Adrenal gland (tissue), 12 donors: ENCODE measurements around the gene LRCH1. TPM values are rescaled to one million over a fixed set of nuclear protein-coding genes. Genes with fewer than 3 reads are reported as not detected.

Experiments
- DNase-seq, 7 donors: peaks; one replicate each; pipeline ENCODE4 v3.0.0-alpha.2; 2019 to 2020
- H3K27ac ChIP-seq, 5 donors: fragments of 200-600 bp; sonication (generic) in 4 of 5; 1 replicate in 3 of 5; 2 replicates in 2 of 5; pipeline versions ENCODE4 v1.5.1 to v1.8.0; 2016 to 2020; ENCODE audit warnings: mild to moderate bottlenecking in 1 of 5
- H3K27me3 ChIP-seq: fragments of 200-600 bp; 2 replicates; pipeline ENCODE4 v1.8.0; 2021
- H3K36me3 ChIP-seq, 2 donors: fragments of 200-600 bp; replicated peaks in 1 of 2; 1 replicate in 1 of 2; 2 replicates in 1 of 2; pipeline versions ENCODE4 v1.5.1 to v1.8.0; 2018 to 2022
- H3K4me1 ChIP-seq, 2 donors: fragments of 200-600 bp; replicated peaks in 1 of 2; 1 replicate in 1 of 2; 2 replicates in 1 of 2; pipeline versions ENCODE4 v1.5.1 to v1.8.0; 2018 to 2021
- H3K4me3 ChIP-seq, 4 donors: fragments of 200-600 bp; sonication (generic) in 3 of 4; one replicate each; pipeline ENCODE4 v1.5.1; 2016 to 2018
- H3K9me3 ChIP-seq, 3 donors: fragments of 200-600 bp; sonication (generic) in 1 of 3; replicated peaks in 1 of 3; 1 replicate in 2 of 3; 2 replicates in 1 of 3; pipeline versions ENCODE4 v1.5.1 to v1.8.0; 2016 to 2021
- CTCF ChIP-seq, 6 experiments: fragments of 450-650 bp in 4 of 6; fragments of 200-600 bp in 2 of 6; sonication (generic) in 1 of 6; IDR thresholded peaks; 1 replicate in 5 of 6; 2 replicates in 1 of 6; pipeline versions ENCODE4 v1.5.1 to v1.8.0; 2016 to 2021; ENCODE audit warnings: antibody characterized with exemption in 6 of 6, mild to moderate bottlenecking in 2 of 6, moderate library complexity in 1 of 6
- POLR2A ChIP-seq, 2 donors: fragments of 450-650 bp; IDR thresholded peaks; one replicate each; pipeline ENCODE4 v1.6.1; 2017; ENCODE audit warnings: antibody characterized with exemption in 2 of 2, mild to moderate bottlenecking in 2 of 2, moderate library complexity in 1 of 2
- WGBS, 4 donors: extraction: QIAGEN DNeasy Blood & Tissue Kit in 2 of 4; methylation state at CpG; one replicate each; pipeline versions ENCODE4 v1.1.5 to v1.1.7; 2013 to 2017; 5-methylcytosine and 5-hydroxymethylcytosine counted together
- intact Hi-C, 2 donors: fragments of 100-400 bp; cut with DNase I; formaldehyde crosslinking; loops; one replicate each; pipeline versions ENCODE4 v1.14.1 to v1.15.0; 2022 to 2023
- polyA plus RNA-seq, 3 donors: library from polyadenylated mRNA; stranded (reverse); fragments of 200-250 nt in 2 of 3; fragments of 350-450 nt in 1 of 3; fragmentation: Illumina TruSeq in 1 of 3; extraction: RNeasy Lipid Tissue Mini Kit (QIAGEN cat#74804) in 1 of 3; gene quantifications; one replicate each; pipeline ENCODE4 v1.2.3, GENCODE V29; 2013 to 2014
- total RNA-seq, 9 donors: library from RNA; depleted of rRNA in 4 of 9; stranded (reverse); fragments of >200 nt in 4 of 9; fragments of 120-200 nt in 1 of 9; fragmentation: NEBNext Ultra II Directional in 1 of 9; extraction: Animal tissue kit (Norgen Biotek cat#: 25700) in 1 of 9; gene quantifications; one replicate each; pipeline versions ENCODE4 v1.1.0 to v1.2.4, GENCODE V29; 2013 to 2023
- donor health status: healthy with polysubstance abuse.
- donor health status: Bipolar disorder and iron deficiency.
- donor health status: DM: yes; HTN: yes; CAD: no.
- donor health status: DM: no; HTN: no; CAD: no.
- donor health status: DM: no; HTN: no; CAD: no.
- donor health status: DM: yes; HTN: yes; CAD: no.

LRCH1 gene
- total and polyA plus RNA-seq, 12 donors: 2.8 to 13.6 (median 8.4) TPM

DNA sequence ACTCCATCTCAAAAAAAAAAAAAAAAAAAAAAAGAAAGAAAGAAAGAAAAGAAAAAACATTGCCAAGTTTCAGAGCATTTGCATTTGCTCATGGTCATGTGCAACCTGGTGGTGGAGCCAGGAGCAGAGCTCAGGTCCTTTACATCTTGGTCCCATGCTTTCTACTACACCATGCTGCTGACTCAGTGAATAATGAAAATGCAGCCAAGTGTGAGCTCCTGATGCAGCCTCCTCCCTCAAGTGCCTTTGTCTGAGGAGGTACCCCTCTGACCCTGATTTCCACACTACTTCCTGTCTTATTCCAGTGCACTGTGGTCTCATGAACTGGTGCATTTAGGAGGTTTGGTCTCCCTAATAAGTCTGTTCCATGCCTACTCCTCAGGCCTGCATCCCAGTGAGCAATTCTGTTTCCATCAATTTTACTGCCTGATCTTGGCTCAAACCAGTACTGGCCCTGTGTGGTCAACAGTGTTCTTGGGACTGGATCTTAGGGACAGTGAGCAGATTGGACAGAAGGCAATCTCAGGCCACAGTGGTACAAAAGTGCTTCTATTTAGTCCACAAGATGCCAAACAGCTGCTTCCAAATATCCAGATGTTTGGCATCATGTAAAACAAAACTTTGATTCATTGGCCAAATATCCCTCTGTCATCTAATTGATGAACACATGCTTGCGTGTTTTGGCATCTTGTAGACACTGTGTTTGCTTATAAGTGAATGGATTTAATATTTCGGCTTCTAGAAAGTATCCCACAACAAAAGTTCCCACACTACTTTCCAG, 28.8 kb upstream of the LRCH1 start:
- Histone ChIP-seq H3K36me3 (no peaks in the 10 kb centered on the region), H3K27ac (no peak overlapping the region), H3K9me3 (no peaks in the 10 kb centered on the region), H3K4me1 (peaks cover 0 to 4% of the 10 kb centered on the region in 2 donors), H3K27me3 (no peaks in the 10 kb centered on the region), H3K4me3 (no peak overlapping the region)
- TF ChIP-seq POLR2A (IDR thresholded peaks at IDR 0.05) (no peak), CTCF (IDR thresholded peaks at IDR 0.05) (no peak)
- intact Hi-C loops: no loop called here
- DNase-seq: no peak
- WGBS, 4 donors: 55 to 88% (median 63%) methylated on average over 2 of the region's 2 CpGs

DNA sequence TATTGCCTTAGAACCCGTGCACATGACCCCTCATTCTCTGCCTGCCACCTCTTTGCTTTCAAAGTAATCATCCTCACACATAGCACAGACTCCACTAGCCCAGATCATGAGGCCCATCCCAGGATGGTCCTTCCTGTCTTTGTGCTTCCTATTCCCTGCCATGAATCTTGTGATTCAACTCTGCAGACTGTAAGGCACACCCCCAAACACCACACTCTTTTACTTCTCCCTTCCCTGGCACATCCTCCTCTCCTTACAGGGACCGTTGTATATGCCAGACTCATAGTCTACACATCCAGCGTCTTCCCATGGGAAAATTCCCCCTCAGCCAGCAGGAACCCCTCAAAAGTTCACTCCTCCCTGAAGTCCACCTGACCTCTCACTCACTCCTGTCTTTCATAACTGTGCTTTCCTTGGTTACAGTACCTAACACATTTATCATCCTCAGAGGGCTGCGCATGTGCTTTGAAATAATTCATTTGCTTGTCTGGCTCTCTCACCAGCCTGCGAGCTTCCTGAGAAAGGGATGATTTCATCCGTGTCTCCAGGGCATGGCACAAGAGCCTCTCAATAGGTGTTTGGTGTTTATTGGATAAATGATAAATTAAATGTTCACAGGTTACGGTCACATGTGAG, 26.8 kb upstream of the LRCH1 start:
- no peaks in the 10 kb centered on the region for H3K9me3 ChIP-seq
- no peaks in the 10 kb centered on the region for H3K36me3 ChIP-seq
- WGBS, 4 donors: 61 to 67% (median 64%) methylated on average over 7 of the region's 7 CpGs
- no peaks in the 10 kb centered on the region for H3K27me3 ChIP-seq
- peaks cover 0 to 4% of the 10 kb centered on the region in 2 donors for H3K4me1 ChIP-seq
- H3K27ac ChIP-seq: no peak overlapping the region
- TF ChIP-seq POLR2A (IDR thresholded peaks at IDR 0.05) (no peak), CTCF (IDR thresholded peaks at IDR 0.05) (no peak)
- intact Hi-C loops: no loop called here
- H3K4me3 ChIP-seq: no peak overlapping the region
- DNase-seq: no peak

DNA sequence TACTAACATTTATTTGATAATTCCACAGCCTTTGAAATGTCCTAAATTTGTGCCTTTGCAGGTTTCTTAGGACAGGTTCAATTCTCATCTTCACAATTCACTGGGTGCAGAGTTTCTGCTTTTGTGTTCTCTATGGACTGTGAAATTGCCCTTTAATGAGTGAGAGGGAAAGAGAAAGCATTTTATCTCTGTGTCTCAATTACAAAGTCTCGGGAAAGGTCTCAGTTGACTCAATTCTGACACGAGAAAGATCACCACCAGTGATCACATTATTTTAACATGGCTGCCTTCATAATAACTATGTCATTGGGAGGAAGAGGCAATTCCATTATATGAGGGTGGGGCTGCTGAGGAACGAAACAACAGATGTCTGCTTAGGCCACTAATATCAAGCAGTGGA, 26.2 kb upstream of the LRCH1 start:
- 61 to 70% (median 63%) methylated on average over 3 of the region's 3 CpGs for WGBS, 4 donors
- no peak overlapping the region for H3K27ac ChIP-seq
- DNase-seq: no peak
- no peaks in the 10 kb centered on the region for H3K9me3 ChIP-seq
- intact Hi-C loops: no loop called here
- TF ChIP-seq POLR2A (IDR thresholded peaks at IDR 0.05): no peak
- no peak for TF ChIP-seq CTCF (IDR thresholded peaks at IDR 0.05)
- no peaks in the 10 kb centered on the region for H3K27me3 ChIP-seq
- H3K36me3 ChIP-seq: no peaks in the 10 kb centered on the region
- H3K4me1 ChIP-seq: peaks cover 0 to 4% of the 10 kb centered on the region in 2 donors
- no peak overlapping the region for H3K4me3 ChIP-seq

GRCh38 chr13:46527237-46527636, 25.7 kb upstream of the LRCH1 start:
- no peaks in the 10 kb centered on the region for H3K27me3 ChIP-seq
- 61 to 76% (median 71%) methylated on average over 2 of the region's 2 CpGs for WGBS, 4 donors
- intact Hi-C loops: no loop called here
- no peak for DNase-seq
- peaks cover 0 to 4% of the 10 kb centered on the region in 2 donors for H3K4me1 ChIP-seq
- no peak overlapping the region for H3K27ac ChIP-seq
- H3K4me3 ChIP-seq: no peak overlapping the region
- no peaks in the 10 kb centered on the region for H3K9me3 ChIP-seq
- TF ChIP-seq CTCF (IDR thresholded peaks at IDR 0.05): no peak
- TF ChIP-seq POLR2A (IDR thresholded peaks at IDR 0.05): no peak
- H3K36me3 ChIP-seq: no peaks in the 10 kb centered on the region
